ENCODE data around the gene PAOX. TPM values are rescaled to one million over a fixed set of nuclear protein-coding genes. Genes with fewer than 3 reads are reported as not detected.
A peak's percentile ranks its signal among the peaks of the same experiment; 100 is the strongest.

Gene PAOX
- total RNA-seq, 4 donors from 2014 or later = 15.3 to 26.7 (median 18.4) TPM

DNA sequence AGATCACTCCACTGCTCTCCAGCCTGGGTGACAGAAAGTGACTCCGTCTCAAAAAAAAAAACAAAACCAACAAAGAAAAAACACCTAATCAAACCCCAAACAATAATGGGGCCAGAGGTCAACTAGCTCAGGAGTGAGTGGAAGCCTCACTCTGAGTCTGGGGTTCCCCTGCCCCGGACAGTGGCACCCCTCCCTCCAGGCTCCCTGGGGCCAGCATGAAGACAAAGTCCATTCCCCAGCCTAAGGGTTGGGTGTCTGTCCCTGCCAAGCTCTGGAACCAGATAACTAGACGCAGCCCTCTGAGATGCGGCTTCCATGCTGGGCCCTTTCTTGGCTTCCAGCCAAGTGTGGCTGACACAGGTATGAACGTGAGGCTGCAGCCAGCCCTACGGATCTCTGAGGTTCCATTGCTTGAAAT lies 19.5 kb upstream of the PAOX start:
- 48 to 57% methylated on average over 6 of the region's 6 CpGs for WGBS, 2 donors
- H3K9me3 ChIP-seq = peaks cover 0 to 8% (median 0%) of the 10 kb centered on the region in 4 donors
- DNase-seq (ENCODE audit: low spot score in 2 of 2) = no peak
- no peak overlapping the region for H3K4me3 ChIP-seq
- peaks cover 0 to 48% (median 0%) of the 10 kb centered on the region in 3 donors for H3K36me3 ChIP-seq
- peaks cover 0 to 31% (median 11%) of the 10 kb centered on the region in 4 donors for H3K4me1 ChIP-seq
- TF ChIP-seq CTCF (IDR thresholded peaks at IDR 0.05) (no peak), POLR2A (IDR thresholded peaks at IDR 0.05) (no peak), EP300 (IDR thresholded peaks at IDR 0.05) (no peak)
- no peaks in the 10 kb centered on the region for H3K27me3 ChIP-seq
- H3K27ac ChIP-seq = peak overlapping the region in 1 of 4 donors; percentile 91

GRCh38 chr10:133359972-133360610 lies 19.0 kb upstream of the PAOX start:
- peaks cover 0 to 28% (median 11%) of the 10 kb centered on the region in 4 donors for H3K4me1 ChIP-seq
- H3K36me3 ChIP-seq = peaks cover 0 to 48% (median 0%) of the 10 kb centered on the region in 3 donors
- H3K9me3 ChIP-seq = peaks cover 0 to 8% (median 0%) of the 10 kb centered on the region in 4 donors
- no peak overlapping the region for H3K4me3 ChIP-seq
- DNase-seq (ENCODE audit: low spot score in 2 of 2) = no peak
- peak overlapping the region in 2 of 4 donors; percentile 71 to 91 for H3K27ac ChIP-seq
- H3K27me3 ChIP-seq = no peaks in the 10 kb centered on the region
- TF ChIP-seq CTCF (IDR thresholded peaks at IDR 0.05) (no peak), POLR2A (IDR thresholded peaks at IDR 0.05) (no peak), EP300 (IDR thresholded peaks at IDR 0.05) (no peak)
- 71 to 84% methylated on average over 7 to 17 of the region's 17 CpGs for WGBS, 2 donors

DNA sequence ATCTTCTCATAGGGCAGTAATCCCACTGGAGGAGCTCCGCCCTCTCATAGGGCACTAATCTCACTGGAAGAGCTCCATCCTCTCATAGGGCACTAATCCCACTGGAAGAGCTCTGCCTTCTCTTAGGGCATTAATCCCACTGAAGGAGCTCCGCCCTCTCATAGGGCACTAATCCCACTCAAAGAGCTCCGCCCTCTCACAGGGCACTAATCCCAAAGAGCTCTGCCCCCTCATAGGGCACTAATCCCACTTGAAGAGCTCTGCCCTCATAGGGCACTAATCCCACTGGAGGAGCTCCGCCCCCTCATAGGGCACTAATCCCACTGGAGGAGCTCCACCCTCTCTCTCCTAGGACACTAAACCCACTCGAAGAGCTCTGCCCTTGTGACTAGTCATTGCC lies 17.8 kb upstream of the PAOX start:
- Histone ChIP-seq H3K27me3 (no peaks in the 10 kb centered on the region), H3K27ac (peak overlapping the region in 3 of 4 donors; percentile 71 to 91 (median 83)), H3K4me1 (peaks cover 0 to 17% (median 7%) of the 10 kb centered on the region in 4 donors), H3K4me3 (peak overlapping the region in 1 of 4 donors; percentile 10), H3K9me3 (peaks cover 0 to 8% (median 0%) of the 10 kb centered on the region in 4 donors), H3K36me3 (peaks cover 0 to 48% (median 5%) of the 10 kb centered on the region in 3 donors)
- 81 to 86% methylated on average over 5 of the region's 5 CpGs for WGBS, 2 donors
- no peak for DNase-seq (ENCODE audit: low spot score in 2 of 2)
- no peak for TF ChIP-seq EP300 (IDR thresholded peaks at IDR 0.05)
- TF ChIP-seq POLR2A (IDR thresholded peaks at IDR 0.05) = no peak
- no peak for TF ChIP-seq CTCF (IDR thresholded peaks at IDR 0.05)

GRCh38 chr10:133361773-133362441 lies 17.2 kb upstream of the PAOX start:
- Histone ChIP-seq H3K4me3 (peak overlapping the region in 2 of 4 donors; percentile 0 to 10), H3K9me3 (peaks cover 0 to 8% (median 0%) of the 10 kb centered on the region in 4 donors), H3K27me3 (no peaks in the 10 kb centered on the region), H3K27ac (peak overlapping the region; percentile 52 to 91 (median 77)), H3K4me1 (peaks cover 0 to 10% (median under 1%) of the 10 kb centered on the region in 4 donors), H3K36me3 (peaks cover 0 to 54% (median 7%) of the 10 kb centered on the region in 3 donors)
- no peak for DNase-seq (ENCODE audit: low spot score in 2 of 2)
- TF ChIP-seq EP300 (IDR thresholded peaks at IDR 0.05) = peak in 1 of 2 donors; percentile 70
- no peak for TF ChIP-seq POLR2A (IDR thresholded peaks at IDR 0.05)
- WGBS, 2 donors = 47 to 48% methylated on average over 18 of the region's 18 CpGs

DNA sequence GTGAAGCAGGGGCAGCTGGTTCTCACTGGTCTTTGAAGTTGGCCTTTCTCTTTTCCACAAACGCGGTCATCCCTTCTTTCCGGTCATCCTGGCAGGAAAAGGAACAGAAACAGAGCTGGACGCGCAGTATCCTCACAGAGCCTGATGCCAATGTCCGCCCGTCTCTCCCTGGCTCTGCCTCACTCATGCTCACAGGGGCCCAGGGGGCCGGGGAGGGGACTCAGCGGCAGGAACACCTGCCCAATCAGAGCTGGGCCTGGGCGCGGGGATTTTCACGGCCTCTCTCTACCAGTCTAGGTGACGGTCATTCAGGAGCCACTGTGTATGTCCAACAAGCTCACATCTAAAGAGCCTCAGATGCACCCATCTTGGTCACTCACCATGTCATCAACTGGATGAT lies 16.2 kb upstream of the PAOX start:
- 86 to 92% methylated on average over 13 of the region's 13 CpGs for WGBS, 2 donors
- no peak for DNase-seq (ENCODE audit: low spot score in 2 of 2)
- H3K27ac ChIP-seq = peak overlapping the region; percentile 52 to 91 (median 77)
- TF ChIP-seq CTCF (IDR thresholded peaks at IDR 0.05) (no peak), EP300 (IDR thresholded peaks at IDR 0.05) (no peak), POLR2A (IDR thresholded peaks at IDR 0.05) (no peak)
- H3K4me1 ChIP-seq = peaks cover 0 to 3% (median 0%) of the 10 kb centered on the region in 4 donors
- H3K27me3 ChIP-seq = no peaks in the 10 kb centered on the region
- peaks cover 0 to 61% (median 7%) of the 10 kb centered on the region in 3 donors for H3K36me3 ChIP-seq
- H3K9me3 ChIP-seq = peaks cover 0 to 8% (median 0%) of the 10 kb centered on the region in 4 donors
- no peak overlapping the region for H3K4me3 ChIP-seq
